Measurements from ENCODE around the gene OSBP.
A peak's percentile ranks its signal among the peaks of the same experiment; 100 is the strongest.
"Not testable (repeated sequence)": the region's sequence is repeated elsewhere in the genome, so short reads cannot be mapped to it uniquely, and the experiment has no call there.

OSBP gene

GRCh38 chr11:59615637-59616395, at the start of gene OSBP:
TSS of gene OSBP (minus strand) at chr11:59615774. CDS start at chr11:59615664, 110 bp downstream.
- peak; percentile 99 for DNase-seq

GRCh38 chr11:59660621-59661020, 45.0 kb upstream of the OSBP start:
- DNase-seq, result no peak

- no peak for DNase-seq
Measured at GRCh38 chr11:59659981-59660380, 44.4 kb upstream of the OSBP start.

GRCh38 chr11:59658036-59658435, 42.5 kb upstream of the OSBP start:
- no peak for DNase-seq

GRCh38 chr11:59654893-59655292, 39.3 kb upstream of the OSBP start:
- no peak for DNase-seq

- no peak for DNase-seq
Measured at GRCh38 chr11:59647245-59647980, 31.8 kb upstream of the OSBP start.

GRCh38 chr11:59644528-59644927, 29.0 kb upstream of the OSBP start:
- DNase-seq, result no peak

- DNase-seq, result no peak
Measured at GRCh38 chr11:59643390-59643789, 27.8 kb upstream of the OSBP start.

GRCh38 chr11:59641156-59641555, 25.6 kb upstream of the OSBP start:
- no peak for DNase-seq

GRCh38 chr11:59630493-59630892, 14.9 kb upstream of the OSBP start:
- no peak for DNase-seq

- DNase-seq, result no peak
Measured at GRCh38 chr11:59629996-59630395, 14.4 kb upstream of the OSBP start.

- DNase-seq, result not testable (repeated sequence)
Measured at GRCh38 chr11:59626969-59627368, 11.4 kb upstream of the OSBP start.

GRCh38 chr11:59625703-59626102, 10.1 kb upstream of the OSBP start:
- no peak for DNase-seq

GRCh38 chr11:59617876-59618275, 2.3 kb upstream of the OSBP start:
- no peak for DNase-seq

GRCh38 chr11:59616396-59616982, 915 bp upstream of the OSBP start:
- no peak for DNase-seq

GRCh38 chr11:59615120-59615636, 396 bp downstream of the OSBP start:
- peak; percentile 67 for DNase-seq

GRCh38 chr11:59614277-59615119, 1.1 kb downstream of the OSBP start:
- no peak for DNase-seq

GRCh38 chr11:59611570-59612565, 3.7 kb downstream of the OSBP start:
- no peak for DNase-seq

- DNase-seq, result no peak
Measured at GRCh38 chr11:59610289-59610688, 5.3 kb downstream of the OSBP start.

GRCh38 chr11:59607703-59608454, 7.7 kb downstream of the OSBP start:
- DNase-seq, result no peak

GRCh38 chr11:59602432-59602831, 13.1 kb downstream of the OSBP start:
- no peak for DNase-seq

Measured in stimulated activated naive CD4-positive, alpha-beta T cell treated with Interleukin-2 at 50 U/mL for 16 hours (primary cell).